Stomach (tissue), 4 donors: ENCODE data around the gene DFFB.

Experiments
- EP300 ChIP-seq: sonication (generic); formaldehyde crosslinking; IDR thresholded peaks from one replicate; pipeline ENCODE4 v1.6.1; 2017; ENCODE audit warnings: antibody characterized with exemption
- TF ChIP-seq, protein P1 (sequence below), 7 experiments: fragments of 450-650 bp in 4 of 7; fragments of 200-600 bp in 3 of 7; sonication (generic) in 3 of 7; IDR thresholded peaks; one replicate each; pipeline ENCODE4 v1.5.1; 2016 to 2019; ENCODE audit warnings: antibody characterized with exemption in 7 of 7, control low read depth in 2 of 7, mild to moderate bottlenecking in 1 of 7

DNA sequence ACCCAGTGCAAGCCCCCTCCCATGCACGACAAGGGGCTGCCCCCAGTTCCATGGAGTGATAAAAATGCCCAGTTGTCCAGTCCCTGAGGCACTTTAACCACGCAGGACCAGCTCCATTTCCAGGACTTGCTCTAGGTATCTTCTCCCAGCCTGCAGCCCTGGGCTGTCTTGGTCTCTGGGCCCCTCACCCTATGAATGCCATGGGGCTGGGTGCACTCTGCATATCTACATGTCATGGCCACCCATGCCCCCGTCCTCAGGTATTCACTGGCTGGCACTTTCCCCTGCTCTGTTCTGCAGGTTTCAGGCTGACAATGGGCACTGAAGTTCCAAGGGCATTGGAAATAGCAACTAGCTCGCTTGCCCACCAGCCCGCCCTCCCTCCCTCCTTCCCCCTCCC lies 62.4 kb downstream of the DFFB start:
- no peak for TF ChIP-seq EP300
- TF ChIP-seq, protein P1, sequence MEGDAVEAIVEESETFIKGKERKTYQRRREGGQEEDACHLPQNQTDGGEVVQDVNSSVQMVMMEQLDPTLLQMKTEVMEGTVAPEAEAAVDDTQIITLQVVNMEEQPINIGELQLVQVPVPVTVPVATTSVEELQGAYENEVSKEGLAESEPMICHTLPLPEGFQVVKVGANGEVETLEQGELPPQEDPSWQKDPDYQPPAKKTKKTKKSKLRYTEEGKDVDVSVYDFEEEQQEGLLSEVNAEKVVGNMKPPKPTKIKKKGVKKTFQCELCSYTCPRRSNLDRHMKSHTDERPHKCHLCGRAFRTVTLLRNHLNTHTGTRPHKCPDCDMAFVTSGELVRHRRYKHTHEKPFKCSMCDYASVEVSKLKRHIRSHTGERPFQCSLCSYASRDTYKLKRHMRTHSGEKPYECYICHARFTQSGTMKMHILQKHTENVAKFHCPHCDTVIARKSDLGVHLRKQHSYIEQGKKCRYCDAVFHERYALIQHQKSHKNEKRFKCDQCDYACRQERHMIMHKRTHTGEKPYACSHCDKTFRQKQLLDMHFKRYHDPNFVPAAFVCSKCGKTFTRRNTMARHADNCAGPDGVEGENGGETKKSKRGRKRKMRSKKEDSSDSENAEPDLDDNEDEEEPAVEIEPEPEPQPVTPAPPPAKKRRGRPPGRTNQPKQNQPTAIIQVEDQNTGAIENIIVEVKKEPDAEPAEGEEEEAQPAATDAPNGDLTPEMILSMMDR (IDR thresholded peaks at IDR 0.05), result no peak
